DOHH2 (cell line): Measurements from ENCODE around the gene KIF13A.
"Not testable (repeated sequence)": the region's sequence is repeated elsewhere in the genome, so short reads cannot be mapped to it uniquely, and the experiment has no call there.

Source experiments
- H3F3A ChIP-seq: fragments of 200-600 bp; sonication (generic), shearing (Covaris generic); 2 replicates; pipeline ENCODE4 v1.6.0; 2016; ENCODE audit warnings: antibody characterized with exemption, mild to moderate bottlenecking; ENCODE audit not compliant: control insufficient read depth, insufficient read depth
- H3K27ac ChIP-seq: fragments of 200-600 bp; sonication (generic); 2 replicates; pipeline ENCODE4 v1.5.1; 2014; ENCODE audit warnings: low read depth, mild to moderate bottlenecking, low read length, moderate library complexity
- H3K27me3 ChIP-seq: fragments of 200-600 bp; sonication (generic); 2 replicates; pipeline ENCODE4 v1.6.1; 2014; ENCODE audit warnings: mild to moderate bottlenecking, low read length, mixed read lengths; ENCODE audit not compliant: control insufficient read depth
- H3K36me3 ChIP-seq: fragments of 200-600 bp; sonication (generic); 2 replicates; pipeline ENCODE4 v1.6.1; 2014; ENCODE audit warnings: mild to moderate bottlenecking, low read length, moderate library complexity, mixed read lengths; ENCODE audit not compliant: control insufficient read depth
- H3K4me1 ChIP-seq: fragments of 200-600 bp; sonication (generic); 2 replicates; pipeline ENCODE4 v1.6.1; 2014; ENCODE audit warnings: mild to moderate bottlenecking, low read length, mixed read lengths; ENCODE audit not compliant: control insufficient read depth
- H3K4me2 ChIP-seq: fragments of 200-600 bp; sonication (generic); 2 replicates; pipeline ENCODE4 v1.6.0; 2014; ENCODE audit warnings: mild to moderate bottlenecking, low read length, moderate library complexity
- H3K4me3 ChIP-seq: fragments of 200-600 bp; sonication (generic); 2 replicates; pipeline ENCODE4 v1.5.1; 2014; ENCODE audit warnings: mild to moderate bottlenecking, low read length, mixed read lengths
- H3K79me2 ChIP-seq: fragments of 200-600 bp; sonication (generic); 2 replicates; pipeline ENCODE4 v1.6.1; 2014; ENCODE audit warnings: mild to moderate bottlenecking, low read length, mixed read lengths; ENCODE audit not compliant: control insufficient read depth
- H3K9me2 ChIP-seq: fragments of 200-600 bp; sonication (generic); replicated peaks from 2 replicates; pipeline ENCODE4 v1.6.1; 2014; ENCODE audit warnings: mild to moderate bottlenecking, low read length, mixed read lengths; ENCODE audit not compliant: control insufficient read depth
- H3K9me3 ChIP-seq: fragments of 200-600 bp; sonication (generic); 2 replicates; pipeline ENCODE4 v1.6.1; 2014; ENCODE audit warnings: antibody characterized with exemption, low read length, mixed read lengths; ENCODE audit not compliant: control insufficient read depth, insufficient read depth
- H4K20me1 ChIP-seq: fragments of 200-600 bp; sonication (generic); 2 replicates; pipeline ENCODE4 v1.6.0; 2014; ENCODE audit warnings: low read depth, mild to moderate bottlenecking, antibody characterized with exemption, low read length, moderate library complexity; ENCODE audit not compliant: control insufficient read depth, insufficient read depth
- EZH2phosphoT487 ChIP-seq: fragments of 200-600 bp; sonication (generic); IDR thresholded peaks from 2 replicates; pipeline ENCODE4 v1.6.1; 2017; ENCODE audit warnings: borderline replicate concordance, mild to moderate bottlenecking, antibody characterized with exemption, low read length, moderate library complexity, mixed read lengths
- TF ChIP-seq, protein P1 (sequence below): fragments of 200-600 bp; sonication (generic); IDR thresholded peaks from one replicate; pipeline ENCODE4 v1.5.1; 2014; ENCODE audit warnings: antibody characterized with exemption, mild to moderate bottlenecking, low read depth, low read length; ENCODE audit not compliant: poor library complexity, severe bottlenecking

The KIF13A gene

DNA sequence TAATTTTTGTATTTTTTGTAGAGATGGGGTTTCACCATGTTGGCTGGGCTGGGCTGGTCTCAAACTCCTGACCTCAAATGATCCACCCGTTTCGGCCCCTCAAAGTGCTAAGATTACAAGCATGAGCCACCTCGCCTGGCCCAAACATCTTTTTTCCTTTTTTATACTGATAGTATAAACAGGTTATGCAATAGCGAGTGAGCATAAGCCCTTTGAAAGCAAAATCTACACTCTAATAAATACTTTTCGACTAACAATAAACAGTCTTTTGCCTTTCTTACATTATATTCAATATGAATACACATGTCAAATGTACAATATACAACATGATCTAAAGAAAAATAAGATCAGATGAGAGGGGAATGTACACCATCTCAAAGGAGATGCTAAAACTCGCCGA, 38.7 kb downstream of the KIF13A start:
- H3F3A ChIP-seq: no peaks in the 10 kb centered on the region
- peaks cover 6% of the 10 kb centered on the region for H3K27me3 ChIP-seq
- H3K36me3 ChIP-seq: no peaks in the 10 kb centered on the region
- H3K4me2 ChIP-seq: no peak overlapping the region
- H3K4me1 ChIP-seq: no peaks in the 10 kb centered on the region
- no peaks in the 10 kb centered on the region for H3K9me3 ChIP-seq
- no peak overlapping the region for H3K4me3 ChIP-seq
- H3K79me2 ChIP-seq: no peaks in the 10 kb centered on the region
- no peak overlapping the region for H3K27ac ChIP-seq
- H3K9me2 ChIP-seq: no peaks in the 10 kb centered on the region
- TF ChIP-seq, protein P1, sequence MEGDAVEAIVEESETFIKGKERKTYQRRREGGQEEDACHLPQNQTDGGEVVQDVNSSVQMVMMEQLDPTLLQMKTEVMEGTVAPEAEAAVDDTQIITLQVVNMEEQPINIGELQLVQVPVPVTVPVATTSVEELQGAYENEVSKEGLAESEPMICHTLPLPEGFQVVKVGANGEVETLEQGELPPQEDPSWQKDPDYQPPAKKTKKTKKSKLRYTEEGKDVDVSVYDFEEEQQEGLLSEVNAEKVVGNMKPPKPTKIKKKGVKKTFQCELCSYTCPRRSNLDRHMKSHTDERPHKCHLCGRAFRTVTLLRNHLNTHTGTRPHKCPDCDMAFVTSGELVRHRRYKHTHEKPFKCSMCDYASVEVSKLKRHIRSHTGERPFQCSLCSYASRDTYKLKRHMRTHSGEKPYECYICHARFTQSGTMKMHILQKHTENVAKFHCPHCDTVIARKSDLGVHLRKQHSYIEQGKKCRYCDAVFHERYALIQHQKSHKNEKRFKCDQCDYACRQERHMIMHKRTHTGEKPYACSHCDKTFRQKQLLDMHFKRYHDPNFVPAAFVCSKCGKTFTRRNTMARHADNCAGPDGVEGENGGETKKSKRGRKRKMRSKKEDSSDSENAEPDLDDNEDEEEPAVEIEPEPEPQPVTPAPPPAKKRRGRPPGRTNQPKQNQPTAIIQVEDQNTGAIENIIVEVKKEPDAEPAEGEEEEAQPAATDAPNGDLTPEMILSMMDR: no peak
- no peak for TF ChIP-seq EZH2phosphoT487
- H4K20me1 ChIP-seq: no peaks in the 10 kb centered on the region

DNA sequence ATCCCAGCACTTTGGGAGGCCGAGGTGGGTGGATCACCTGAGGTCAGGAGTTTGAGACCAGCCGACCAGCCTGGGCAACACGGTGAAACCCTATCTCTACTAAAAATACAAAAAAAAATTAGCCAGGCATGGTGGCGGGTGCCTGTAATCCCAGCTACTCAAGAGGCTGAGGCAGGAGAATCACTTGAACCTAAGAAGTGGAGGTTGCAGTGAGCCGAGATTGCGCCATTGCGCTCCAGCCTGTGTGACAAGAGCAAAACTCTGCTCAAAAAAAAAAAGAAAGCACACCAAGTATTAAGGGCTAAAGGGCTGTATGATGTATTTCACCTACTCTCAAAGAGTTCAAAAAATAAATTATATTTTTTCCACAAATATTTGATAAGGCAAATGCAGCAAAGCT, 39.9 kb downstream of the KIF13A start:
- H3K27me3 ChIP-seq: not testable (repeated sequence)

DNA sequence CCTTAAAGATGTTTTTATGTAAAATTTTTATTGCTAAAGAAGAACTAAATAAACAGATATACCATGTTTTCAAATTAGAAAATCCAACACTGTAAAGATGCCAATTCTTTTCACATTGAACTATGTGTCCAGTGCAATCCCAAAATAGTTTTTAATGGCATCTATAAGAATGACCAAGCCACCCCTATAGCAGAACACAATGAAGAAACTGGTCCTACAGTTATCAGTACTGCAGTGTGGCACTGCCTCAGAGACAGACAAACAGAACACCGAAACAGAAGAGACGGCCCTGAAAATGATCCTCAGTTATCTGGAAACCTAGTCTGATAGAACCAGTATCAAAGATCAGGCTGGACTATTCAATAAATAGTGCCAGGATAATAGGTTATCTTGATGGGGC, 41.9 kb downstream of the KIF13A start:
- Histone ChIP-seq H4K20me1 (no peaks in the 10 kb centered on the region), H3F3A (no peaks in the 10 kb centered on the region), H3K79me2 (no peaks in the 10 kb centered on the region), H3K4me2 (no peak overlapping the region), H3K4me1 (no peaks in the 10 kb centered on the region), H3K36me3 (no peaks in the 10 kb centered on the region), H3K9me3 (no peaks in the 10 kb centered on the region), H3K27ac (no peak overlapping the region), H3K9me2 (no peaks in the 10 kb centered on the region), H3K4me3 (no peak overlapping the region), H3K27me3 (peaks cover 6% of the 10 kb centered on the region)
- TF ChIP-seq, protein P1: no peak
- TF ChIP-seq EZH2phosphoT487: no peak

More for the DNA sequence above, 39.9 kb downstream of the KIF13A start:
- H3K4me3 ChIP-seq, H3K4me1 ChIP-seq, H4K20me1 ChIP-seq, H3K27ac ChIP-seq, H3K9me2 ChIP-seq, H3K4me2 ChIP-seq, H3K79me2 ChIP-seq, H3F3A ChIP-seq, H3K9me3 ChIP-seq, H3K36me3 ChIP-seq: not testable (repeated sequence)

DNA sequence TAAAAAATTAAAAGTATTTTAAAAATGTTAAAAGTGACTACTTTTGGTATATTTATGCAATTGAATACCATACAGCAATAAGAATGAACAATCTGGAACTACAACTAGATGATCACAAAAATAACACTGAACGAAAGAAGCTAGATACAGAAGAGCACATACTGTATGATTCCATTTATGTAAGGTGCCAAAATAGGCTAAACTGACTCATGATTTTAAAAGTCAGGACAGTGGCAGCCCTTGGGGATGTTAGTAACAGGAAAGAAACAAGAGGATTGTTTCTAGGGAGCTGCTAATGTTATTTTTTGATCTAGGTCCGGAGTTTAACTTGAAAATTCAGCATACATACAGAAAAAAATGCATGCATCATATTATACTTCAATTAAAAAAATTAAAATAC, 42.3 kb downstream of the KIF13A start:
- no peak for TF ChIP-seq EZH2phosphoT487
- TF ChIP-seq, protein P1: no peak
- H3K79me2 ChIP-seq: no peaks in the 10 kb centered on the region
- no peaks in the 10 kb centered on the region for H3K9me2 ChIP-seq
- peaks cover 4% of the 10 kb centered on the region for H3K27me3 ChIP-seq
- H4K20me1 ChIP-seq: no peaks in the 10 kb centered on the region
- no peaks in the 10 kb centered on the region for H3K36me3 ChIP-seq
- H3K4me3 ChIP-seq: no peak overlapping the region
- H3K4me2 ChIP-seq: no peak overlapping the region
- H3F3A ChIP-seq: no peaks in the 10 kb centered on the region
- H3K4me1 ChIP-seq: no peaks in the 10 kb centered on the region
- H3K27ac ChIP-seq: no peak overlapping the region
- no peaks in the 10 kb centered on the region for H3K9me3 ChIP-seq
